GM23338 (cell line): ENCODE data around the gene KCNIP1. TPM values are rescaled to one million over a fixed set of nuclear protein-coding genes. Genes with fewer than 3 reads are reported as not detected.

Source experiments
- ATAC-seq: fragments of 200-7000 bp; cut with Tn5 transposase; 3 replicates; pipeline ENCODE4 v1.9.1; 2020
- DNase-seq: peaks from one replicate; pipeline ENCODE4 v3.0.0-alpha.2; 2015; ENCODE audit warnings: low spot score
- H2AFZ ChIP-seq: fragments of 200-600 bp; sonication (generic); 2 replicates; pipeline ENCODE4 v1.8.0; 2016; ENCODE audit warnings: antibody characterized with exemption, mild to moderate bottlenecking, moderate library complexity
- H3F3A ChIP-seq: fragments of 200-600 bp; sonication (generic); replicated peaks from 2 replicates; pipeline ENCODE4 v1.8.0; 2017; ENCODE audit warnings: antibody characterized with exemption, mixed run types, low read depth
- H3K27ac ChIP-seq: fragments of 200-600 bp; sonication (generic); 2 replicates; pipeline ENCODE4 v1.6.1; 2016; ENCODE audit warnings: low read depth
- H3K27me3 ChIP-seq: fragments of 200-600 bp; sonication (generic); 2 replicates; pipeline ENCODE4 v1.8.0; 2016; ENCODE audit warnings: mild to moderate bottlenecking, mixed run types, moderate library complexity; ENCODE audit not compliant: insufficient read depth
- H3K36me3 ChIP-seq: fragments of 200-600 bp; sonication (generic); 2 replicates; pipeline ENCODE4 v1.8.0; 2016; ENCODE audit warnings: mild to moderate bottlenecking; ENCODE audit not compliant: insufficient read depth
- H3K4me1 ChIP-seq: fragments of 200-600 bp; sonication (generic); 2 replicates; pipeline ENCODE4 v1.8.0; 2016; ENCODE audit warnings: mild to moderate bottlenecking, moderate library complexity; ENCODE audit not compliant: insufficient read depth
- H3K4me2 ChIP-seq: fragments of 200-600 bp; sonication (generic); 2 replicates; pipeline ENCODE4 v1.7.1; 2017; ENCODE audit warnings: mixed run types
- H3K4me3 ChIP-seq: fragments of 200-600 bp; sonication (generic); 2 replicates; pipeline ENCODE4 v1.6.1; 2016; ENCODE audit warnings: mixed run types
- H3K79me2 ChIP-seq: fragments of 200-600 bp; sonication (generic); replicated peaks from 2 replicates; pipeline ENCODE4 v1.8.0; 2017; ENCODE audit warnings: mild to moderate bottlenecking; ENCODE audit not compliant: insufficient read depth
- H3K9me2 ChIP-seq: fragments of 200-600 bp; sonication (generic); 2 replicates; pipeline ENCODE4 v1.8.0; 2017; ENCODE audit not compliant: insufficient read depth
- H4K20me1 ChIP-seq: fragments of 200-600 bp; sonication (generic); replicated peaks from 2 replicates; pipeline ENCODE4 v1.8.0; 2017; ENCODE audit warnings: mild to moderate bottlenecking; ENCODE audit not compliant: insufficient read depth
- H3K27ac Mint-ChIP-seq: 2 replicates; pipeline ENCODE4 v1.8.0; 2020; ENCODE audit warnings: inconsistent platforms, mild to moderate bottlenecking, moderate library complexity, mixed read lengths
- H3K27me3 Mint-ChIP-seq: 3 replicates; pipeline ENCODE4 v1.8.0; 2022; ENCODE audit warnings: low read depth, mild to moderate bottlenecking, moderate library complexity, mixed read lengths, inconsistent platforms; ENCODE audit not compliant: insufficient read depth, poor library complexity
- H3K36me3 Mint-ChIP-seq: 3 replicates; pipeline ENCODE4 v1.8.0; 2021; ENCODE audit warnings: low read depth, mild to moderate bottlenecking, inconsistent platforms, moderate library complexity, mixed read lengths
- H3K4me1 Mint-ChIP-seq: 3 replicates; pipeline ENCODE4 v1.8.0; 2020; ENCODE audit warnings: mild to moderate bottlenecking, inconsistent platforms, mixed read lengths
- H3K4me3 Mint-ChIP-seq: 3 replicates; pipeline ENCODE4 v1.8.0; 2021; ENCODE audit warnings: moderate library complexity, mild to moderate bottlenecking, inconsistent platforms, mixed read lengths
- H3K9me3 Mint-ChIP-seq: 3 replicates; pipeline ENCODE4 v1.8.0; 2020; ENCODE audit warnings: moderate library complexity, mild to moderate bottlenecking, inconsistent platforms, mixed read lengths
- CREB1 ChIP-seq: fragments of 250-450 bp; sonication (Bioruptor Pico); IDR thresholded peaks from 2 replicates; pipeline ENCODE4 v1.5.0; 2020; ENCODE audit warnings: low read depth, mild to moderate bottlenecking, moderate library complexity
- EZH2 ChIP-seq: fragments of 200-600 bp; sonication (generic); IDR thresholded peaks from one replicate; pipeline ENCODE4 v1.8.0; 2017; ENCODE audit warnings: antibody characterized with exemption, mild to moderate bottlenecking, low read depth; ENCODE audit not compliant: unreplicated experiment
- EZH2phosphoT487 ChIP-seq: fragments of 200-600 bp; sonication (generic); IDR thresholded peaks from one replicate; pipeline ENCODE4 v1.8.1; 2018; ENCODE audit warnings: antibody characterized with exemption; ENCODE audit not compliant: unreplicated experiment
- JUNB ChIP-seq: IDR thresholded peaks from one replicate; pipeline ENCODE4 v1.6.1; 2016; ENCODE audit warnings: antibody characterized with exemption; ENCODE audit not compliant: unreplicated experiment
- POLR2AphosphoS5 ChIP-seq: IDR thresholded peaks from 2 replicates; pipeline ENCODE4 v1.6.1; 2016; ENCODE audit warnings: antibody characterized with exemption, low read depth
- STAT1 ChIP-seq: IDR thresholded peaks from one replicate; pipeline ENCODE4 v1.6.1; 2016; ENCODE audit warnings: antibody characterized with exemption; ENCODE audit not compliant: unreplicated experiment
- ZNF331 ChIP-seq: fragments of 250-450 bp; sonication (Bioruptor Pico); IDR thresholded peaks from 2 replicates; pipeline ENCODE4 v1.5.0; 2020; ENCODE audit warnings: low read depth, mild to moderate bottlenecking, moderate library complexity
- polyA plus RNA-seq: library from polyadenylated mRNA; unstranded; fragments of >200 nt; fragmentation: Nextera tagmentation; extraction: Ambion mirVana; gene quantifications from 2 replicates; pipeline ENCODE4 v1.2.1, GENCODE V29; 2016
- total RNA-seq: library from RNA; depleted of rRNA; stranded (reverse); fragments of >200 nt; shearing (Covaris generic); gene quantifications from 2 replicates; pipeline ENCODE4 v1.2.3, GENCODE V29; 2014
- TF ChIP-seq, protein P1 (sequence below): IDR thresholded peaks from one replicate; pipeline ENCODE4 v1.6.1; 2018; ENCODE audit warnings: antibody characterized with exemption; ENCODE audit not compliant: unreplicated experiment
- TF ChIP-seq, protein P2 (sequence below): IDR thresholded peaks from 2 replicates; pipeline ENCODE4 v1.6.1; 2016; ENCODE audit warnings: antibody characterized with exemption
- TF ChIP-seq, protein P3 (sequence below), 2 experiments: fragments of 200-600 bp in 1 of 2; sonication (generic) in 1 of 2; conservative IDR thresholded peaks; 2 replicates each; pipeline versions ENCODE4 v1.5.1 to v1.6.1; 2016 to 2017; ENCODE audit warnings: antibody characterized with exemption in 2 of 2, low read depth in 2 of 2, mild to moderate bottlenecking in 2 of 2, moderate library complexity in 1 of 2

Gene KCNIP1
- total and polyA plus RNA-seq, 2 experiments from 2014 or later: 0.31 to 0.87 TPM

DNA sequence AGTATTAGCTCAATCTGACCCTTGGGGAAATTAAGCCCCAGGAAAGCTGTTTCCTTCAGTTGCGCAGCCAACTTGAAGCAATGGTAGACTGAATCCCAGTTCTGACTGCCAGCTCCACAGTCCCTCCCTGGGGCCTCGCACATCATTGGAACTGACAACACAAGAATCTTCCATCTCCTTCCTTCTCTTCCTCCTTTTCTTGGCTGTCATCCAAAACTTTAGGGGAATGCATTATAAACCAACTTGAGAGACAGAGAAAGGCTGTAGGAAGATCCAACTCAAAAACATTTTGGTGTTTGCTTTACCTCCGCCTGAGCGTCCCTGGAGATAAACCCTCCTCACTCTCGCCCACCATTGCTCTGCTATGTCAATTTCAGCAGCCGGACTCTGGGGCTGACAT lies 16.6 kb downstream of the KCNIP1 start:
- Mint-ChIP-seq H3K27me3 (peaks cover 2% of the 10 kb centered on the region), H3K9me3 (no peaks in the 10 kb centered on the region), H3K36me3 (no peaks in the 10 kb centered on the region), H3K4me3 (no peak overlapping the region), H3K27ac (no peak overlapping the region), H3K4me1 (peaks cover 10% of the 10 kb centered on the region)
- H3K4me3 ChIP-seq: no peak overlapping the region
- no peak for ATAC-seq
- H3K27me3 ChIP-seq: no peaks in the 10 kb centered on the region
- no peak overlapping the region for H3K4me2 ChIP-seq
- no peak for DNase-seq
- 0 out of 2 replicates have a peak, but pooled peaks cover 4% of the 10 kb centered on the region for H3K4me1 ChIP-seq
- H3K9me2 ChIP-seq: peaks cover 8% of the 10 kb centered on the region; the same call in 1 of the 2 replicates
- TF ChIP-seq JUNB: no peak
- TF ChIP-seq POLR2AphosphoS5: no peak
- TF ChIP-seq CREB1 (CRISPR knock-in tag): no peak
- H3K79me2 ChIP-seq: no peaks in the 10 kb centered on the region
- no peaks in the 10 kb centered on the region for H3K36me3 ChIP-seq
- H3K27ac ChIP-seq: no peak overlapping the region
- H2AFZ ChIP-seq: no peak overlapping the region
- H3F3A ChIP-seq: no peaks in the 10 kb centered on the region
- no peaks in the 10 kb centered on the region for H4K20me1 ChIP-seq

DNA sequence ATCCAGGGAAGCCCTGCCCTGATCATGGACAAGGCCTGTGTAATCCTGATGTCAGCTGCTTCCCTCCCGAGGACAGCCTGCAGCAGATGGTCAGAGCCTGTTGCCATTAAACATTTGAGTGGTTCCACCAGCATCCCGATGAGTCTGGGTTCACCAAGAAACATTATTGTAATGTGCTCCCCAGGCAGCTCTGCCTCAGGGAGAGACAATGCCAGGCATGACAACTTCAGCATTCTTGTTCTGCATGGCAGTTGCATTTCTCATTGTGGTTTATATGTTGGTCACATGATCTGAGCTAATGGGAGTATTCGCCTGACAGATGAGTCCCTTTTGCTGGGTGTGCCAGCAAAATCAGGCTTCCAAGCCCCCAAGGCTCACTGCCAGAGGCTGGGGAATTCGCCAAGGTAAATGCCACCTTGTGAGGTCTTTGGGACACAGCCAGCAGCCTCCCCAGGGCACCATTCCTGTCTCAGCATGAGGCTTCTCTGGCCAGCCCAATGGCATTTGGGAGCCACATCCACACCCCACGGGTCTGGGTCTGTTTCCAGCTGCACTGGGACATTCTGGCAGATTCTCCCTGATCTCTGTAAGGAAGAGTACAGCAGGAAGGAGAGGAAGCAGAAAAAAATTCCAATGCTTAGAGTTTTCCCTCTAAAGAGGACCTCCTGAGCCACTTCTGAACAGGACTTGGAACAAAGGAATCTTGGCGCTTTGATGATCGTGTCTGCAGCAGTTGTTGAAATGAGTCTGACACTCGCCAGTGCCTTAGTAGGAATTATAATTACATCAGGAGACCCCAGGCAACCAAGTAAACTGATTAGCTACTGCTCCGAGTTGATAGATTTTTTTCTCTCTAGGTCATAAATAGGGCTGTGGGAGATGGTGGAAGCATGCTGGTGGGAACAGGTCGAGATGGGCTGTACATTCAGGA lies 18.7 kb downstream of the KCNIP1 start:
- Histone ChIP-seq H2AFZ (no peak overlapping the region), H3K79me2 (no peaks in the 10 kb centered on the region), H3K27ac (no peak overlapping the region), H4K20me1 (no peaks in the 10 kb centered on the region), H3K36me3 (no peaks in the 10 kb centered on the region), H3F3A (no peaks in the 10 kb centered on the region), H3K4me3 (no peak overlapping the region), H3K9me2 (peaks cover 4% of the 10 kb centered on the region; the same call in 1 of the 2 replicates), H3K27me3 (no peaks in the 10 kb centered on the region), H3K4me2 (no peak overlapping the region), H3K4me1 (0 out of 2 replicates have a peak, but pooled peaks cover 4% of the 10 kb centered on the region)
- Mint-ChIP-seq H3K27me3 (peaks cover 2% of the 10 kb centered on the region), H3K4me1 (peaks cover 10% of the 10 kb centered on the region), H3K27ac (no peak overlapping the region), H3K9me3 (no peaks in the 10 kb centered on the region), H3K4me3 (no peak overlapping the region), H3K36me3 (no peaks in the 10 kb centered on the region)
- DNase-seq (peak; percentile 21), ATAC-seq (peak; percentile 76)
- no peak for TF ChIP-seq JUNB
- no peak for TF ChIP-seq EZH2phosphoT487
- TF ChIP-seq STAT1: no peak

DNA sequence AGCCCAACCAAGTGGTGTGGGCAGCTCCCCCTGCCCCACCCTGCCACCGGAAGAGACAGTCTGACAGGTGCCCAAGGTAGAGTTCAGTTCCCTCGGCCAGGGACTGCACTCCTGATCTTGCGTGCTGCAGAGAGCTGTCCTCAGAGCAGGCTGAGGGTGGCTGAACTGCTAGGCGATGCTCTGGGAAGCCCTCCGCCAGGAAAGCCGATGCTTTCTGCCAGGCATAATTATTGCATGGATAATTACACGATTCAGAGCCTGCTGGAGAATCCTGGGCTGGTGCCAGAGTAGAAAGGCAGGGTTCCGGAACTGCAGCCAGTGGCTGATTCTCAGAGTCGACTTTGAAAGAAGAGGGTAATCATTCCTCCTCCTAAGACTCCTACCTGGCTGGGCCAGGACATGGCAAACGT lies 19.3 kb downstream of the KCNIP1 start:
- DNase-seq: no peak
- no peak overlapping the region for H3K27ac Mint-ChIP-seq
- no peak overlapping the region for H3K27ac ChIP-seq
- TF ChIP-seq ZNF331 (CRISPR knock-in tag) (no peak), EZH2phosphoT487 (no peak), POLR2AphosphoS5 (no peak), EZH2 (no peak), JUNB (no peak)
- TF ChIP-seq, protein P1, sequence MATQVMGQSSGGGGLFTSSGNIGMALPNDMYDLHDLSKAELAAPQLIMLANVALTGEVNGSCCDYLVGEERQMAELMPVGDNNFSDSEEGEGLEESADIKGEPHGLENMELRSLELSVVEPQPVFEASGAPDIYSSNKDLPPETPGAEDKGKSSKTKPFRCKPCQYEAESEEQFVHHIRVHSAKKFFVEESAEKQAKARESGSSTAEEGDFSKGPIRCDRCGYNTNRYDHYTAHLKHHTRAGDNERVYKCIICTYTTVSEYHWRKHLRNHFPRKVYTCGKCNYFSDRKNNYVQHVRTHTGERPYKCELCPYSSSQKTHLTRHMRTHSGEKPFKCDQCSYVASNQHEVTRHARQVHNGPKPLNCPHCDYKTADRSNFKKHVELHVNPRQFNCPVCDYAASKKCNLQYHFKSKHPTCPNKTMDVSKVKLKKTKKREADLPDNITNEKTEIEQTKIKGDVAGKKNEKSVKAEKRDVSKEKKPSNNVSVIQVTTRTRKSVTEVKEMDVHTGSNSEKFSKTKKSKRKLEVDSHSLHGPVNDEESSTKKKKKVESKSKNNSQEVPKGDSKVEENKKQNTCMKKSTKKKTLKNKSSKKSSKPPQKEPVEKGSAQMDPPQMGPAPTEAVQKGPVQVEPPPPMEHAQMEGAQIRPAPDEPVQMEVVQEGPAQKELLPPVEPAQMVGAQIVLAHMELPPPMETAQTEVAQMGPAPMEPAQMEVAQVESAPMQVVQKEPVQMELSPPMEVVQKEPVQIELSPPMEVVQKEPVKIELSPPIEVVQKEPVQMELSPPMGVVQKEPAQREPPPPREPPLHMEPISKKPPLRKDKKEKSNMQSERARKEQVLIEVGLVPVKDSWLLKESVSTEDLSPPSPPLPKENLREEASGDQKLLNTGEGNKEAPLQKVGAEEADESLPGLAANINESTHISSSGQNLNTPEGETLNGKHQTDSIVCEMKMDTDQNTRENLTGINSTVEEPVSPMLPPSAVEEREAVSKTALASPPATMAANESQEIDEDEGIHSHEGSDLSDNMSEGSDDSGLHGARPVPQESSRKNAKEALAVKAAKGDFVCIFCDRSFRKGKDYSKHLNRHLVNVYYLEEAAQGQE: no peak
- TF ChIP-seq, protein P2, sequence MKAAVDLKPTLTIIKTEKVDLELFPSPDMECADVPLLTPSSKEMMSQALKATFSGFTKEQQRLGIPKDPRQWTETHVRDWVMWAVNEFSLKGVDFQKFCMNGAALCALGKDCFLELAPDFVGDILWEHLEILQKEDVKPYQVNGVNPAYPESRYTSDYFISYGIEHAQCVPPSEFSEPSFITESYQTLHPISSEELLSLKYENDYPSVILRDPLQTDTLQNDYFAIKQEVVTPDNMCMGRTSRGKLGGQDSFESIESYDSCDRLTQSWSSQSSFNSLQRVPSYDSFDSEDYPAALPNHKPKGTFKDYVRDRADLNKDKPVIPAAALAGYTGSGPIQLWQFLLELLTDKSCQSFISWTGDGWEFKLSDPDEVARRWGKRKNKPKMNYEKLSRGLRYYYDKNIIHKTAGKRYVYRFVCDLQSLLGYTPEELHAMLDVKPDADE: no peak
- TF ChIP-seq, protein P3, sequence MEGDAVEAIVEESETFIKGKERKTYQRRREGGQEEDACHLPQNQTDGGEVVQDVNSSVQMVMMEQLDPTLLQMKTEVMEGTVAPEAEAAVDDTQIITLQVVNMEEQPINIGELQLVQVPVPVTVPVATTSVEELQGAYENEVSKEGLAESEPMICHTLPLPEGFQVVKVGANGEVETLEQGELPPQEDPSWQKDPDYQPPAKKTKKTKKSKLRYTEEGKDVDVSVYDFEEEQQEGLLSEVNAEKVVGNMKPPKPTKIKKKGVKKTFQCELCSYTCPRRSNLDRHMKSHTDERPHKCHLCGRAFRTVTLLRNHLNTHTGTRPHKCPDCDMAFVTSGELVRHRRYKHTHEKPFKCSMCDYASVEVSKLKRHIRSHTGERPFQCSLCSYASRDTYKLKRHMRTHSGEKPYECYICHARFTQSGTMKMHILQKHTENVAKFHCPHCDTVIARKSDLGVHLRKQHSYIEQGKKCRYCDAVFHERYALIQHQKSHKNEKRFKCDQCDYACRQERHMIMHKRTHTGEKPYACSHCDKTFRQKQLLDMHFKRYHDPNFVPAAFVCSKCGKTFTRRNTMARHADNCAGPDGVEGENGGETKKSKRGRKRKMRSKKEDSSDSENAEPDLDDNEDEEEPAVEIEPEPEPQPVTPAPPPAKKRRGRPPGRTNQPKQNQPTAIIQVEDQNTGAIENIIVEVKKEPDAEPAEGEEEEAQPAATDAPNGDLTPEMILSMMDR (conservative IDR thresholded peaks at IDR 0.05; ENCODE audit: low read depth in 2 of 2): no peak

More for the DNA sequence above, 19.3 kb downstream of the KCNIP1 start:
- Histone ChIP-seq H3K27me3 (no peaks in the 10 kb centered on the region), H3K79me2 (no peaks in the 10 kb centered on the region), H3K36me3 (no peaks in the 10 kb centered on the region), H2AFZ (no peak overlapping the region), H3F3A (no peaks in the 10 kb centered on the region), H3K4me3 (no peak overlapping the region), H4K20me1 (no peaks in the 10 kb centered on the region), H3K4me1 (0 out of 2 replicates have a peak, but pooled peaks cover 4% of the 10 kb centered on the region), H3K9me2 (peaks cover 4% of the 10 kb centered on the region; the same call in 1 of the 2 replicates), H3K4me2 (no peak overlapping the region)
- peaks cover 2% of the 10 kb centered on the region for H3K27me3 Mint-ChIP-seq
- peak; percentile 31 for ATAC-seq
- no peak overlapping the region for H3K4me3 Mint-ChIP-seq
- peaks cover 10% of the 10 kb centered on the region for H3K4me1 Mint-ChIP-seq
- H3K9me3 Mint-ChIP-seq: no peaks in the 10 kb centered on the region
- H3K36me3 Mint-ChIP-seq: no peaks in the 10 kb centered on the region
